Glomerular endothelial cell (primary cell): ENCODE results near the gene TMEM143. TPM values are rescaled to one million over a fixed set of nuclear protein-coding genes. Genes with fewer than 3 reads are reported as not detected.
A peak's percentile ranks its signal among the peaks of the same experiment; 100 is the strongest.
"Not testable (repeated sequence)": the region's sequence is repeated elsewhere in the genome, so short reads cannot be mapped to it uniquely, and the experiment has no call there.

Experiments
- DNase-seq: peaks from one replicate; pipeline ENCODE4 v3.0.0-alpha.2; 2011; ENCODE audit warnings: low read depth, low spot score; ENCODE audit errors: extremely low read depth
- total RNA-seq: library from RNA; depleted of rRNA; stranded (reverse); fragments of >200 nt; gene quantifications from 2 replicates; pipeline ENCODE4 v1.2.3, GENCODE V29; 2015

The TMEM143 gene
- total RNA-seq, 1 donor from 2014 or later: 5.1 TPM

GRCh38 chr19:48332351-48332661 lies 31.4 kb downstream of the TMEM143 start:
- no peak for DNase-seq

- no peak for DNase-seq
Observed at GRCh38 chr19:48330012-48330681, 33.6 kb downstream of the TMEM143 start.

GRCh38 chr19:48329167-48329891 lies 34.4 kb downstream of the TMEM143 start:
- no peak for DNase-seq

GRCh38 chr19:48325265-48325910 lies 38.4 kb downstream of the TMEM143 start, which contains the start of gene EMP3:
EMP3 (plus strand) TSS chr19:48325552; CDS start chr19:48326845, 1,293 bp downstream.
- no peak for DNase-seq

GRCh38 chr19:48321622-48322591 lies 41.8 kb downstream of the TMEM143 start:
- DNase-seq: no peak

GRCh38 chr19:48321372-48321621 lies 42.4 kb downstream of the TMEM143 start:
- no peak for DNase-seq

GRCh38 chr19:48319647-48320541 lies 43.8 kb downstream of the TMEM143 start:
- DNase-seq: no peak

GRCh38 chr19:48318286-48318987 lies 45.3 kb downstream of the TMEM143 start:
- DNase-seq: no peak

- DNase-seq: not testable (repeated sequence)
Observed at GRCh38 chr19:48317708-48317960, 46.1 kb downstream of the TMEM143 start.

GRCh38 chr19:48315712-48316111 lies 48.0 kb downstream of the TMEM143 start:
- DNase-seq: no peak

GRCh38 chr19:48311384-48311783 lies 52.4 kb downstream of the TMEM143 start:
- DNase-seq: no peak

GRCh38 chr19:48310227-48310626 lies 53.5 kb downstream of the TMEM143 start:
- DNase-seq: peak; percentile 88

GRCh38 chr19:48309731-48310130 lies 54.0 kb downstream of the TMEM143 start:
- not testable (repeated sequence) for DNase-seq

- DNase-seq: no peak
Observed at GRCh38 chr19:48308631-48309586, 54.8 kb downstream of the TMEM143 start.

- no peak for DNase-seq
Observed at GRCh38 chr19:48303866-48304265, 59.9 kb downstream of the TMEM143 start.

- no peak for DNase-seq
Observed at GRCh38 chr19:48303367-48303766, 60.4 kb downstream of the TMEM143 start.

GRCh38 chr19:48302600-48302959 lies 61.2 kb downstream of the TMEM143 start:
- no peak for DNase-seq

- DNase-seq: no peak
Observed at GRCh38 chr19:48301886-48302599, 61.7 kb downstream of the TMEM143 start.
